ENCODE measurements around the gene TTLL13. TPM values are rescaled to one million over a fixed set of nuclear protein-coding genes. Genes with fewer than 3 reads are reported as not detected.
A peak's percentile ranks its signal among the peaks of the same experiment; 100 is the strongest.

The TTLL13 gene
- total RNA-seq, 4 donors from 2014 or later, result not detected

DNA sequence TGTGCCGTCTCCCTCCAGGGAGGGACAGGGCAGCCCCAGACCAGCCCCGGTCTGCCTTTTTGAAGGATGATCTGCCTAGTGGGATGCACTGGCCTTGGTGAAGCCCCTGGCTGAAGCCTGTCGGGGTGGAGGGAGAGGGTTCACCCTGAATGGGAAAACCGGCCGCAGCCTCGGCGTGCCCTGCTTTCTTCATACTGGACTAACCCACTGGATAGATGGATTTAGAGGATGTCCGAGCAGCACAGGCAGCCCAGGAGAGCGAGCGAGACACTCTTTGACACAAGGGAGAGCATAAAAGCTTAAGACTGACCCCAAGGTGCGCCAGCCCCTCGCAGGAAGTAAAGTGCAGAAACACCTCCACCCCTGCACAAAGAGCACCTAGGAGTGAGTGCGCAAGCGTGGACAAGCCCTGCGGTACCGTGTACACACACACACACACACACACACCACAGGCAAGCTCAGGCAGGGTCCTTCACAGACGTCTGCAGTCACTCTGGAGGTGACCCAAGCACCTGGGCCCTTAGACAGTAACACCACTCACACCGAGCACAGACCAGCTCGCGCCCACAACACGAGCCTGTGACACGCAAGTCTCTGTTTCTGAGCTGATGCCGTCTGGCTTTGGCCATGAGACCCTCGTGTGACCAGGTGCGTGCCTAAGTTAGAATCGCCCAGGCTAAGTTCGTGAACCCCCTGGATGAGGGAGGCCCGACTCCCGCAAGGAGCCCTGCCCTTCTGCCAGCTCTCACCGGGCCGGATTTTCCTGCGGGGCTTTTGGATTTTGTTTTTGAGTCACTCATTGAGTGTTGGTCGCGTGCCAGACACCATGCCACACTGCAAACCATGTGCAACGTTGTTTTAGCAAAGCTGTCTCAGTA, 36.9 kb upstream of the TTLL13 start:
- no peak for TF ChIP-seq POLR2A (IDR thresholded peaks at IDR 0.05)
- TF ChIP-seq, protein P1, sequence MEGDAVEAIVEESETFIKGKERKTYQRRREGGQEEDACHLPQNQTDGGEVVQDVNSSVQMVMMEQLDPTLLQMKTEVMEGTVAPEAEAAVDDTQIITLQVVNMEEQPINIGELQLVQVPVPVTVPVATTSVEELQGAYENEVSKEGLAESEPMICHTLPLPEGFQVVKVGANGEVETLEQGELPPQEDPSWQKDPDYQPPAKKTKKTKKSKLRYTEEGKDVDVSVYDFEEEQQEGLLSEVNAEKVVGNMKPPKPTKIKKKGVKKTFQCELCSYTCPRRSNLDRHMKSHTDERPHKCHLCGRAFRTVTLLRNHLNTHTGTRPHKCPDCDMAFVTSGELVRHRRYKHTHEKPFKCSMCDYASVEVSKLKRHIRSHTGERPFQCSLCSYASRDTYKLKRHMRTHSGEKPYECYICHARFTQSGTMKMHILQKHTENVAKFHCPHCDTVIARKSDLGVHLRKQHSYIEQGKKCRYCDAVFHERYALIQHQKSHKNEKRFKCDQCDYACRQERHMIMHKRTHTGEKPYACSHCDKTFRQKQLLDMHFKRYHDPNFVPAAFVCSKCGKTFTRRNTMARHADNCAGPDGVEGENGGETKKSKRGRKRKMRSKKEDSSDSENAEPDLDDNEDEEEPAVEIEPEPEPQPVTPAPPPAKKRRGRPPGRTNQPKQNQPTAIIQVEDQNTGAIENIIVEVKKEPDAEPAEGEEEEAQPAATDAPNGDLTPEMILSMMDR (IDR thresholded peaks at IDR 0.05), result no peak
- Histone ChIP-seq H3K4me3 (peak overlapping the region in 1 of 4 donors; percentile 20), H3K27me3 (no peaks in the 10 kb centered on the region), H3K4me1 (peaks cover 13 to 60% (median 22%) of the 10 kb centered on the region in 4 donors), H3K9me3 (no peaks in the 10 kb centered on the region), H3K36me3 (peaks cover 0 to 26% (median 0%) of the 10 kb centered on the region in 3 donors), H3K27ac (peak overlapping the region; percentile 78 to 99 (median 90))
- DNase-seq, result no peak

DNA sequence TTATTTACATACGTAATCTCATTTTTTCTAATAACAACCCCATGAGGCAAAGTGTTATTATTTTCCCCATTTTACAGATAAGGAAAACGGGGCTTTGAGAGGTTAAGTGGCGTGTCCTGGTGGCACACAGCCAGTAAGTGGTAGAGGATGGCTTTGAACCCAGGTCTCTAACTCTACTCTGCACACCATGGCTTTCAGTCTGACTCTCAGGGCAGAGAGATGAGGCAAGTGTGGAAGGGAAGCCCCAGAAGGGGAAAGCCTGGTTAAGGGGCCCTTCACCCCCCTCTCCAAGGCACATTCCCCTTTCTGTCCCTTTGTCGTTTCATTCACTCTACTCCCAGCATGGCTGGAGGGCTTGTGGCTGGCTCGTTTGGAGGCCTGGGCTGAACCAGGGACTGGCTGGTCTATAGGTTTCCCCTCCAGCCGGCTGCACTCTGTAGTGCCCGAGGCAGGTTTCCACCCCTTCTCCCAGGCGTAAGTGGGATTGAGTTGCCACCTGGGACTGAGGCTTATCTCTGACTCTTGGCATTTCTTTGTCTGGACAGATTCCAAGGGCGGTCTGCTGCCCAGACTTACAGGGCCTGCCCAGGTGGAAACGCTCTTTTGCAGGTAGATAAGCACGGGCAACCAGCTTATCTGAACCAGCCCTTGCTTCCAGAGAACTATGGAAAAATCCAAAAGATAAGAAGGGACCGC, 36.1 kb upstream of the TTLL13 start:
- peak overlapping the region; percentile 78 to 99 (median 90) for H3K27ac ChIP-seq
- H3K27me3 ChIP-seq, result no peaks in the 10 kb centered on the region
- peak in 2 of 3 donors; percentile 74 to 76 for DNase-seq
- no peak overlapping the region for H3K4me3 ChIP-seq
- TF ChIP-seq, protein P1 (IDR thresholded peaks at IDR 0.05), result no peak
- TF ChIP-seq POLR2A (IDR thresholded peaks at IDR 0.05), result peak in 1 of 2 donors; percentile 48
- H3K4me1 ChIP-seq, result peaks cover 13 to 60% (median 23%) of the 10 kb centered on the region in 4 donors
- H3K36me3 ChIP-seq, result peaks cover 0 to 31% (median 0%) of the 10 kb centered on the region in 3 donors
- H3K9me3 ChIP-seq, result no peaks in the 10 kb centered on the region

DNA sequence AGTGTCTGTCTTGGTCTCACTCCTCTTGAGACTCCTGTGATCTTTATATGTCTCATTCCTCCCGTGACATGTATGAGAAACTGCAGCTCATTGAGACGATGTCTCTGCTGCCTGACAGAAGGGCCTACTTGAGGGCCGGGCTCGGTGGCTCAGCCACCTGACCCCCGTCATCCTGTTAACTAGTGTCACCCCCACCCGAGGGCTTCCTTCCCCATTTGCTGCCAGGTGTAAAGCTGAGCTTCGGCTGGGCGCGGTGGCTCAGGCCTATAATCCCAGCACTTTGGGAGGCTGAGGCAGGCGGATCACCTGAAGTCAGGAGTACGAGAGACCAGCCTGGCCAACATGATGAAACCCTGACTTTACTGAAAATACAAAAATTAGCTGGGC, 35.5 kb upstream of the TTLL13 start:
- H3K27ac ChIP-seq, result peak overlapping the region; percentile 78 to 99 (median 90)
- H3K4me3 ChIP-seq, result no peak overlapping the region
- H3K4me1 ChIP-seq, result peaks cover 13 to 60% (median 23%) of the 10 kb centered on the region in 4 donors
- no peaks in the 10 kb centered on the region for H3K9me3 ChIP-seq
- TF ChIP-seq POLR2A (IDR thresholded peaks at IDR 0.05), result no peak
- TF ChIP-seq, protein P1 (IDR thresholded peaks at IDR 0.05), result no peak
- peak in 2 of 3 donors; percentile 89 for DNase-seq
- H3K36me3 ChIP-seq, result peaks cover 0 to 34% (median 0%) of the 10 kb centered on the region in 3 donors
- no peaks in the 10 kb centered on the region for H3K27me3 ChIP-seq

DNA sequence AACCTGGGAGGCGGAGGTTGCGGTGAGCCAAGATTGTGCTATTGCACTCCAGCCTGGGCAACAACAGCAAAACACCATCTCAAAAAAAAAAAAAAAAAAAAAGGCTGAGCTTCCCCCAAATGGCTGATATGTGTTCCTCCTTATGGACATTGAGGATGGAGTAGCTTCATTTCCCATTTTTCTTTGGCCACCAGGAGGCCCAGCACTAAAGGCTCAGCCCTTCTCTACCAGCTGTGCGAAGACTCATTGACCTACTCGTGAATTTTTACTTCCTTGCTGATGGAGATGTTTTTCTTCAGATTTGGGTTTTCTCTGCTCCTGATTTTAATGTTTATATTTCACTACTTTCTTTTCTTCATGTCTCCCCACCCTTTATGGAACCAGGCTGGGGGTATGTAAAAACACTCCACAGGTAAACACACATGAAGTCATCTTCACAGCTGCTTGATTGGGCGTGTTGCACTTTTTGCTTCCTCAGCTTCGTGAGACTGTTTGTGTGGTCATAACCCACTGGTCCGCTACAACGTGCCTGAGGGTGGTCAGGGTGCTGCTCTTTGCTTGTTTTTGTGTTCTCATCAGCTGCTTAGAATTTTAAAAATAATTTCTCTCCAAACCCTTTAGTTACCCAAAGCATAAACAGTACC, 34.7 kb upstream of the TTLL13 start:
- H3K4me1 ChIP-seq, result peaks cover 13 to 54% (median 23%) of the 10 kb centered on the region in 4 donors
- H3K27me3 ChIP-seq, result no peaks in the 10 kb centered on the region
- no peak overlapping the region for H3K4me3 ChIP-seq
- H3K36me3 ChIP-seq, result peaks cover 0 to 26% (median 0%) of the 10 kb centered on the region in 3 donors
- TF ChIP-seq, protein P1 (IDR thresholded peaks at IDR 0.05), result peak in 4 of 6 experiments; percentile 16 to 45 (median 40)
- no peak for TF ChIP-seq POLR2A (IDR thresholded peaks at IDR 0.05)
- no peaks in the 10 kb centered on the region for H3K9me3 ChIP-seq
- peak in 2 of 3 donors; percentile 70 to 73 for DNase-seq
- H3K27ac ChIP-seq, result peak overlapping the region; percentile 78 to 99 (median 90)

DNA sequence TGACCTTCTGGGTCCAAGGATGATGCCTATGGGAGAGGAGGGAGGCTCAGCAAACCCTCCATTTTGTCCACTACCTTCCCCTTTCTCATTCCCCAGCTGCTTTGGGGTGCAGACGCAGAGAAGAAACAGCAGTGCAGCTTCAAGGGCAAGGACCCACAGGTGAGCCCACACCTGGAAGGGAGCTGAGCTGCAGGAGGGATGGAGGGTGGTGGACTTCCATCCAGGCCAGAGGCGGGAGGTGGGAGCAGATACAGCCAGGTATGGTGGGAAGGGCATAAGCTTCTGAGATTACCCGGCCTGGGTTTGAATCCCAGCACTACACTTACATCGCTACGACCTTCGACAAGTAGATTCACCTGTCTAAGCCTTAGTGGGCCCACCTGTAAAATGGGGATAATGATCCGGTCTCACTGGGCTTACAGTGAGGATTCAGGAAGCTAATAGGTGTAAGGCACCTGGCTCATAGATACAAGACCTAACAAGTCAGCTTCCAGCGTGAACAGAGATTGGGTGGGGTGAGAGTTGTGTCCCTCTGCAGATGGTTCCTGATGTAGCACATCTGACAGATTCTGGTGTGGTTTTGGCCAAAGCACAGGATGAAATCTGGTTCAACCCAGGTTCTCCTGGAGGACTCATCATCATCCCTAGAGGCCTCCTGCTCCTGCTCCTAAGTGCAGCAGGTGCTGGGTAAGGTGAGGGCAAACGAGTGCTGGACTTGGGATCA, 31.5 kb upstream of the TTLL13 start:
- Histone ChIP-seq H3K36me3 (peaks cover 0 to 37% (median 0%) of the 10 kb centered on the region in 3 donors), H3K4me1 (peaks cover 0 to 30% (median 9%) of the 10 kb centered on the region in 4 donors), H3K27ac (no peak overlapping the region), H3K4me3 (no peak overlapping the region), H3K27me3 (no peaks in the 10 kb centered on the region), H3K9me3 (no peaks in the 10 kb centered on the region)
- TF ChIP-seq, protein P1 (IDR thresholded peaks at IDR 0.05), result no peak
- TF ChIP-seq POLR2A (IDR thresholded peaks at IDR 0.05), result no peak
- DNase-seq, result no peak
